ENCODE measurements around the gene FOSB.

Gene FOSB

GRCh38 chr19:45494261-45494916 is 26.6 kb downstream of the FOSB start:
- Histone ChIP-seq H3K4me1 (peaks cover 0 to 51% (median 31%) of the 10 kb centered on the region in 4 donors), H3K27me3 (peaks cover 0 to 27% of the 10 kb centered on the region in 2 donors), H3K4me3 (no peak overlapping the region), H3K36me3 (no peaks in the 10 kb centered on the region), H3K9me3 (no peaks in the 10 kb centered on the region), H3K27ac (no peak overlapping the region)
- DNase-seq = no peak
- TF ChIP-seq, protein P1, sequence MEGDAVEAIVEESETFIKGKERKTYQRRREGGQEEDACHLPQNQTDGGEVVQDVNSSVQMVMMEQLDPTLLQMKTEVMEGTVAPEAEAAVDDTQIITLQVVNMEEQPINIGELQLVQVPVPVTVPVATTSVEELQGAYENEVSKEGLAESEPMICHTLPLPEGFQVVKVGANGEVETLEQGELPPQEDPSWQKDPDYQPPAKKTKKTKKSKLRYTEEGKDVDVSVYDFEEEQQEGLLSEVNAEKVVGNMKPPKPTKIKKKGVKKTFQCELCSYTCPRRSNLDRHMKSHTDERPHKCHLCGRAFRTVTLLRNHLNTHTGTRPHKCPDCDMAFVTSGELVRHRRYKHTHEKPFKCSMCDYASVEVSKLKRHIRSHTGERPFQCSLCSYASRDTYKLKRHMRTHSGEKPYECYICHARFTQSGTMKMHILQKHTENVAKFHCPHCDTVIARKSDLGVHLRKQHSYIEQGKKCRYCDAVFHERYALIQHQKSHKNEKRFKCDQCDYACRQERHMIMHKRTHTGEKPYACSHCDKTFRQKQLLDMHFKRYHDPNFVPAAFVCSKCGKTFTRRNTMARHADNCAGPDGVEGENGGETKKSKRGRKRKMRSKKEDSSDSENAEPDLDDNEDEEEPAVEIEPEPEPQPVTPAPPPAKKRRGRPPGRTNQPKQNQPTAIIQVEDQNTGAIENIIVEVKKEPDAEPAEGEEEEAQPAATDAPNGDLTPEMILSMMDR (IDR thresholded peaks at IDR 0.05) = no peak
- intact Hi-C loops (cut with DNase I; ENCODE audit: low total_unique reads) = no loop called here

- H3K27ac ChIP-seq = no peak overlapping the region
- intact Hi-C loops (cut with DNase I; ENCODE audit: low total_unique reads) = no loop called here
- TF ChIP-seq, protein P1 (IDR thresholded peaks at IDR 0.05) = no peak
- no peak overlapping the region for H3K4me3 ChIP-seq
- peaks cover 0 to 35% of the 10 kb centered on the region in 2 donors for H3K27me3 ChIP-seq
- no peaks in the 10 kb centered on the region for H3K9me3 ChIP-seq
- no peak for DNase-seq
- H3K4me1 ChIP-seq = peaks cover 0 to 52% (median 32%) of the 10 kb centered on the region in 4 donors
- H3K36me3 ChIP-seq = no peaks in the 10 kb centered on the region
These were observed 27.4 kb downstream of the FOSB start for GRCh38 chr19:45495178-45495577.

DNA sequence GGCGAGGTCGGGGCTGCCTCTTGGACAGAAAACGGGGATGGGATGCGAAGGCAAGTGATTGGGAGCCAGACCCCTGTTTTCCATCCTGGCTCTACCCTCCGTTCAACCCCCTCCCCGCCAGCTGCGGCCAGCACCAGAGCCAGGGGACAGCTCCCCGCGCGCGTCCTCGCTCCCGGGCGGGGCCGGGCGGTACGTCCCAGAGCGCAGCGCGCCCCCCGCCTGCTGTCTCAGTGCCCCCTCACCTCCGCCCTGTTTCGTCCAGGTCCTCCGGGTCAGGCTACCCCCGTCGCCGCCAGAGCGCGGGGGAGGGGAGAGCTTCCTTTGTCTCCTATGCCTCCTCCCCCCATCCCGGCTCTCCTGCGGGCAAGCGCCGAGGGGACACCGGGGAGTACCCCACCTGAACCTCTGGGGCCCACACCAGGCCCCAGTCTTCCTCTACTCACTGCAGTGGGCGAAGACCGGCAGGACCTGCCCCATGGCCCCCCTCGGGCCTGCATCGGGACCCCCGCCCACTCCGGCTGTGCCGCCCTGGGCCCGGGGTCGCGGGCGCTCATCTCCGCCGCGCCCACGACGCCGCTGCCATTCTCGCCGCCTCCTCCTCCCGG is 28.7 kb downstream of the FOSB start:
- H3K27ac ChIP-seq = no peak overlapping the region
- intact Hi-C loops (cut with DNase I; ENCODE audit: low total_unique reads) = no loop called here
- TF ChIP-seq, protein P1 (IDR thresholded peaks at IDR 0.05) = no peak
- peaks cover 0 to 52% (median 32%) of the 10 kb centered on the region in 4 donors for H3K4me1 ChIP-seq
- no peak for DNase-seq
- no peaks in the 10 kb centered on the region for H3K9me3 ChIP-seq
- H3K36me3 ChIP-seq = no peaks in the 10 kb centered on the region
- peak overlapping the region; percentile 50 to 61 for H3K4me3 ChIP-seq
- H3K27me3 ChIP-seq = peaks cover 0 to 48% of the 10 kb centered on the region in 2 donors

DNA sequence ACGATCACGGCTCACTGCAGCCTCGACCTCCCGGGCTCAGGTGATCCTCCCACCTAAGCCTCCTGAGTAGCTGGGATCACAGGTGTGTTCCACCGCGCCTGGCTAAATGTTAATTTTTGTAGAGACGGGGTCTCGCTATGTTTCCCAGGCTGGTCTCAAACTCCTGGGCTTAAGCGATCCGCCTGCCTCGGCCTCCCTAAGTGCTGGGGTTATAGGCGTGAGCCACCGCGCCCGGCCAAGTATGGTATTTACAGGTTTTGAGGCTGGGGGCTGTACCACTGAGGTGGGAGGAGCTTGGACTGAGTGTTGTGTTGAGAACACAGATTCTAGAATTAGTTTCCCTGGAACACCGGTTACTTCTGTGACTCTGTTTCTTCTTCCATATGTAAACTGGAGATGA is 30.0 kb downstream of the FOSB start:
- DNase-seq = no peak
- Histone ChIP-seq H3K27me3 (peaks cover 0 to 53% of the 10 kb centered on the region in 2 donors), H3K4me3 (no peak overlapping the region), H3K36me3 (no peaks in the 10 kb centered on the region), H3K27ac (no peak overlapping the region), H3K9me3 (no peaks in the 10 kb centered on the region), H3K4me1 (peaks cover 0 to 45% (median 28%) of the 10 kb centered on the region in 4 donors)
- TF ChIP-seq, protein P1 (IDR thresholded peaks at IDR 0.05) = no peak
- intact Hi-C loops (cut with DNase I; ENCODE audit: low total_unique reads) = no loop called here

DNA sequence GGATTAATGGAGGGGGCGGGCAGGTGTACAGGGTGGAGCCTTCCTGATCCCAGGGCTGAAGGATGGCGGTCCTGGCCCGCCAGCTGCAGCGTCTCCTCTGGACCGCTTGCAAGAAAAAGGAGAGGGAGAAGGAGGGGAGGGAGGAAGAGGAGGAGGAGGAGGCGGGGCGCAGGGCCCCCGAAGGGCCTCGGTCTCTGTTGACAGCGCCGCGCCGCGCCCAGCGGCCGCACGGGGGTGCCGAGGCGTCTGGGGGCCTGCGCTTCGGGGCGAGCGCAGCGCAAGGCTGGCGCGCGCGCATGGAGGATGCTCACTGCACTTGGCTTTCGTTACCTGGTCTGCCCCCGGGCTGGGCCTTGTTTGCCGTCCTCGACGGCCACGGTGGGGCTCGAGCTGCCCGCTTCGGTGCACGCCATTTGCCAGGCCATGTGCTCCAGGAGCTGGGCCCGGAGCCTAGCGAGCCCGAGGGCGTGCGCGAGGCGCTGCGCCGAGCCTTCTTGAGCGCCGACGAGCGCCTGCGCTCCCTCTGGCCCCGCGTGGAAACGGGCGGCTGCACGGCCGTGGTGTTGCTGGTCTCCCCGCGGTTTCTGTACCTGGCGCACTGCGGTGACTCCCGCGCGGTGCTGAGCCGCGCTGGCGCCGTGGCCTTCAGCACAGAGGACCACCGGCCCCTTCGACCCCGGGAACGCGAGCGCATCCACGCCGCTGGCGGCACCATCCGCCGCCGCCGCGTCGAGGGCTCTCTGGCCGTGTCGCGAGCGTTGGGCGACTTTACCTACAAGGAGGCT is 30.8 kb downstream of the FOSB start, which contains the start of gene PPM1N:
TSS of gene PPM1N (plus strand) at position 33 of the 785 bp plus-strand sequence. CDS start at position 63, 30 bp downstream.
- Histone ChIP-seq H3K36me3 (no peaks in the 10 kb centered on the region), H3K27ac (no peak within 1 kb of the TSS), H3K9me3 (no peaks in the 10 kb centered on the region), H3K27me3 (peaks cover 0 to 53% of the 10 kb centered on the region in 2 donors), H3K4me3 (peak within 1 kb of the TSS; percentile 50 to 61), H3K4me1 (peaks cover 0 to 39% (median 28%) of the 10 kb centered on the region in 4 donors)
- intact Hi-C loops (cut with DNase I; ENCODE audit: low total_unique reads) = no loop called here
- DNase-seq = no peak
- TF ChIP-seq, protein P1 (IDR thresholded peaks at IDR 0.05) = no peak
